HT1080 (cell line): ENCODE results near the gene TBC1D10B. TPM values are rescaled to one million over a fixed set of nuclear protein-coding genes. Genes with fewer than 3 reads are reported as not detected.
A peak's percentile ranks its signal among the peaks of the same experiment; 100 is the strongest.
"Not testable (repeated sequence)": the region's sequence is repeated elsewhere in the genome, so short reads cannot be mapped to it uniquely, and the experiment has no call there.

Experiments
- DNase-seq: peaks from one replicate; pipeline ENCODE4 v3.0.0-alpha.2; 2015; ENCODE audit warnings: low read depth
- total RNA-seq: library from RNA; depleted of rRNA; stranded (reverse); fragments of >200 nt; shearing (Covaris generic); gene quantifications from 2 replicates; pipeline ENCODE4 v1.2.3, GENCODE V29; 2014

TBC1D10B gene
- total RNA-seq, 1 experiment from 2014 or later = 37.2 TPM

GRCh38 chr16:30397776-30398660 is 27.7 kb upstream of the TBC1D10B start:
- no peak for DNase-seq

- DNase-seq = no peak
Observed at GRCh38 chr16:30397056-30397455, 26.8 kb upstream of the TBC1D10B start.

- not testable (repeated sequence) for DNase-seq
Observed at GRCh38 chr16:30396627-30397026, 26.3 kb upstream of the TBC1D10B start.

- DNase-seq = peak; percentile 41
Observed at GRCh38 chr16:30395992-30396585, 25.8 kb upstream of the TBC1D10B start.

GRCh38 chr16:30395155-30395991 is 25.1 kb upstream of the TBC1D10B start, which contains the start of gene ZNF48:
ZNF48 (plus strand) TSS chr16:30395420; CDS start chr16:30395795, 375 bp downstream.
- peak; percentile 67 for DNase-seq

GRCh38 chr16:30394592-30395154 is 24.4 kb upstream of the TBC1D10B start:
- no peak for DNase-seq

- DNase-seq = no peak
Observed at GRCh38 chr16:30383521-30383920, 13.2 kb upstream of the TBC1D10B start.

- DNase-seq = no peak
Observed at GRCh38 chr16:30382111-30382881, 12.0 kb upstream of the TBC1D10B start, which contains the start of gene SEPTIN1. SEPTIN1 (minus strand) TSS chr16:30382561; CDS start chr16:30382542, 19 bp downstream.

- DNase-seq = no peak
Observed at GRCh38 chr16:30381291-30382041, 11.2 kb upstream of the TBC1D10B start.

- no peak for DNase-seq
Observed at GRCh38 chr16:30380803-30381208, 10.5 kb upstream of the TBC1D10B start.

- no peak for DNase-seq
Observed at GRCh38 chr16:30380072-30380802, 9.9 kb upstream of the TBC1D10B start.

GRCh38 chr16:30379158-30379783 is 9.0 kb upstream of the TBC1D10B start:
- DNase-seq = no peak

GRCh38 chr16:30378236-30379157 is 8.2 kb upstream of the TBC1D10B start:
- peak; percentile 95 for DNase-seq

- DNase-seq = peak; percentile 83
Observed at GRCh38 chr16:30377812-30378235, 7.5 kb upstream of the TBC1D10B start.

- DNase-seq = no peak
Observed at GRCh38 chr16:30377050-30377811, 6.9 kb upstream of the TBC1D10B start.

GRCh38 chr16:30376461-30376902 is 6.2 kb upstream of the TBC1D10B start:
- no peak for DNase-seq
